ENCODE data around the gene LCMT1. TPM values are rescaled to one million over a fixed set of nuclear protein-coding genes. Genes with fewer than 3 reads are reported as not detected.

The LCMT1 gene
- total and polyA plus RNA-seq, 2 of the 4 experiments (the other 2 are of a cell fraction): 33.1 to 60.4 TPM

GRCh38 chr16:25110387-25110947 lies 1.1 kb upstream of the LCMT1 start:
- Histone ChIP-seq H2AFZ (replicated peaks; ENCODE audit: low read length, poor library complexity) (no peak overlapping the region), H4K5ac (ENCODE audit: low read depth, low read length) (no peak overlapping the region; the same call in 1 of the 2 replicates), H2BK5ac (ENCODE audit: low read depth, low read length, poor library complexity, severe bottlenecking) (peak overlapping the region; percentile 82), H3K9me3 (ENCODE audit: control insufficient read depth, insufficient read depth, low read length) (no peaks in the 10 kb centered on the region), H4K91ac (ENCODE audit: insufficient read depth, low read depth, low read length) (peak overlapping the region; percentile 58; the same call in 1 of the 2 replicates), H2AK5ac (ENCODE audit: low read depth, low read length) (peak overlapping the region; percentile 71; the same call in 1 of the 2 replicates), H3K14ac (replicated peaks; ENCODE audit: low read depth, low read length) (peak overlapping the region; percentile 43), H3K4ac (ENCODE audit: low read depth, low read length) (peak overlapping the region; percentile 78), H3K4me2 (ENCODE audit: low read depth, low read length) (peak overlapping the region; percentile 77), H3K36me3 (ENCODE audit: control insufficient read depth, insufficient read depth, low read length) (peaks cover 4% of the 10 kb centered on the region; the same call in 1 of the 2 replicates), H3K18ac (ENCODE audit: low read depth, low read length) (no peak overlapping the region; the same call in 1 of the 2 replicates), H3K27ac (ENCODE audit: insufficient read depth, low read length) (peak overlapping the region; percentile 78), H2AK9ac (replicated peaks; ENCODE audit: low read depth, low read length, poor library complexity) (no peak overlapping the region), H3K27me3 (ENCODE audit: control insufficient read depth, insufficient read depth, low read length) (no peaks in the 10 kb centered on the region), H3K9ac (ENCODE audit: low read depth, low read length) (peak overlapping the region; percentile 78; the same call in 1 of the 2 replicates), H3K9me1 (ENCODE audit: insufficient read depth, low read length) (peaks cover 16% of the 10 kb centered on the region; the same call in 1 of the 2 replicates), H3K4me1 (ENCODE audit: control insufficient read depth, insufficient read depth, low read length) (peaks cover 5% of the 10 kb centered on the region), H2BK120ac (ENCODE audit: low read depth, low read length) (peak overlapping the region; percentile 80), H3K56ac (ENCODE audit: extremely low read depth, insufficient read depth, low read length) (no peak overlapping the region; the same call in 1 of the 2 replicates), H3K23ac (ENCODE audit: low read depth, low read length) (peak overlapping the region; percentile 88; the same call in 1 of the 2 replicates), H2BK15ac (ENCODE audit: low read depth, low read length) (peak overlapping the region; percentile 51), H3K79me1 (ENCODE audit: low read depth in 1 of 2, low read length in 2 of 2) (peaks cover 22 to 68% of the 10 kb centered on the region in 2 experiments), H2BK20ac (ENCODE audit: low read depth, low read length) (peak overlapping the region; percentile 83), H3K4me3 (ENCODE audit: insufficient read depth, low read depth, low read length) (peak overlapping the region; percentile 58), H4K20me1 (ENCODE audit: insufficient read depth, low read length) (no peaks in the 10 kb centered on the region), H4K8ac (ENCODE audit: low read depth in 2 of 2, low read length in 2 of 2) (peak overlapping the region; percentile 21 to 71; a peak in 3 of 4 replicates)
- in situ Hi-C loops (cut with MboI; ENCODE audit: low sequenced_read_pairs) (no loop called here), intact Hi-C loops (cut with micrococcal nuclease) (loop anchor here (10.0 kb wide), 1 partner anchor 276 kb away; no protein-coding TSS in a partner anchor), dilution Hi-C loops (cut with HindIII; ENCODE audit: low sequenced_read_pairs, unreplicated experiment) (no loop called here)
- TF ChIP-seq CHD1 (IDR thresholded peaks at IDR 0.05; ENCODE audit: low read depth, low read length) (no peak), RCOR1 (IDR thresholded peaks at IDR 0.05; ENCODE audit: insufficient replicate concordance, low read length) (no peak), CEBPB (IDR thresholded peaks at IDR 0.05; ENCODE audit: low read depth, low read length) (no peak), MAFK (IDR thresholded peaks at IDR 0.05; ENCODE audit: low read depth, low read length) (no peak), SMC3 (IDR thresholded peaks at IDR 0.05; ENCODE audit: low read depth, low read length) (no peak)
- BruUV-seq (replicated peaks): no TSS peak
- WGBS, 2 experiments (ENCODE audit: extremely low coverage in 2 of 2, insufficient read length in 1 of 2): 20% methylated on average over 1 of the region's 8 CpGs; no CpG with 5 or more reads in 1 of the 2 experiments
- ChIA-PET CTCF (no interaction called here), POLR2A (ENCODE audit: unreplicated experiment) (no interaction called here)
- DNase-seq (no peak), ATAC-seq (ENCODE audit: low read depth) (no peak)

Data from IMR-90 (cell line).